Fibroblast of the aortic adventitia (primary cell): ENCODE results near the gene ATAD3B. TPM values are rescaled to one million over a fixed set of nuclear protein-coding genes. Genes with fewer than 3 reads are reported as not detected.
"Not testable (repeated sequence)": the region's sequence is repeated elsewhere in the genome, so short reads cannot be mapped to it uniquely, and the experiment has no call there.

Experiments used
- DNase-seq: peaks from one replicate; pipeline ENCODE4 v3.0.0-alpha.2; 2010; ENCODE audit warnings: low read depth
- H3K4me3 ChIP-seq: 2 replicates; pipeline ENCODE4 v1.5.1; 2011; ENCODE audit warnings: low read depth, mild to moderate bottlenecking, control low read depth, low read length, moderate library complexity
- total RNA-seq: library from RNA; depleted of rRNA; stranded (reverse); fragments of >200 nt; gene quantifications from 2 replicates; pipeline ENCODE4 v1.2.3, GENCODE V29; 2012; ENCODE audit warnings: low replicate concordance
- TF ChIP-seq, protein P1 (sequence below): IDR thresholded peaks from 2 replicates; pipeline ENCODE4 v1.5.1; 2011; ENCODE audit warnings: mild to moderate bottlenecking, low read length, control low read depth, inconsistent platforms; ENCODE audit not compliant: insufficient read depth

Gene ATAD3B
- total RNA-seq, 1 donor: 15.7 TPM

DNA sequence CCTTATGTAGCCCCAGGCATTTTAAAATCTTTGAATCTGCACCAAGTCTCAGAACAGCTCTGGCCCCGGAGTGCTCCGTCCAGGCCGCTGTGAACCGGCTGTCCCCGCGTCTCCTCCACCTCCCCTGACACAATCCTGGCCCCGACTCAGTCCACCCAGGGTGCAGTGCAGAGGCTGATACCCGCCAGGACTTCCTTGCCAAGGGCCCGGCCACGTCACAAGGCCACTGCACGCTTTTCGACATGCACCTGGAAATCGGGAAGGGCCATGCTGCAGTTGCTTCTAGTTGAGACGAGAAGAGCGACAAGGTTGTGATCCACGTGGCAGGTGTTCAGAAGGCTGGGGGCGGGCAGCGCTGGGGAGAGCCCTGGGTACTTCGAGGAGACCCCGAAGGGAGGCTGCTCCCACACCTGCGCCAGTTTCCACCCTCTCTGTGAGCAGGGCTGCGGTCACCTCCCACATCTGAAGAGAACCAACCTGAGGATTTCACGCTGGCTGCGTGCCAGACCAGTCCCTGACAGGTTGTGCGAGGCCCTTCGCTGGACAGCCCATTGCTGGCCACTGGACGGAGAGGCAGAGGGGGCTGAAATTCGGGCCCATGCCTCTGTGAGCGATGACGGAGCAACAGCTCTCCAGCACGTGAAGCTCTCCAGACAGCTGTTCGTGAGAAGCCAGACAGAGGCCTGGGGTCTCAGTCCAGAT, 29.3 kb upstream of the ATAD3B start:
- no peak for DNase-seq
- H3K4me3 ChIP-seq: no peak overlapping the region

DNA sequence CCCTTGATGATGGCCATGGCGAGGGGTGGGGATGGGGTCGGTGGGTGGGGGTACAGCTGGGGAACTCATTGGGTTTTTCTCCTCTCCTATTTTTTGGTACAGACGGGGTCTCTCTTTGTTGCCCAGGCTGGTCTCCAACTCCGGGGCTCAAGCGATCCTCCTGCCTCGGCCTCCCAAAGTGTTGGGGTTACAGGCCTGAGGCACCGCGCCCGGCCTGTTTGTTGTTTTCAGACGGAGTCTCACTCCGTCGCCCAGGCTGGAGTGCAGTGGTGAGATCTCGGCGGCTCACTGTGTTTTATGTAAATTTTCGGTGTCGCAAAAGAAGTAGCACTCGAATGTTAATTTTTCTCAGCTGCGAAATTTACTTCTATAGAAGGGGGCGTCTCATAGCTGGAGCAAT, 24.9 kb upstream of the ATAD3B start:
- H3K4me3 ChIP-seq, DNase-seq: not testable (repeated sequence)

More for the DNA sequence above, 29.3 kb upstream of the ATAD3B start:
- TF ChIP-seq, protein P1, sequence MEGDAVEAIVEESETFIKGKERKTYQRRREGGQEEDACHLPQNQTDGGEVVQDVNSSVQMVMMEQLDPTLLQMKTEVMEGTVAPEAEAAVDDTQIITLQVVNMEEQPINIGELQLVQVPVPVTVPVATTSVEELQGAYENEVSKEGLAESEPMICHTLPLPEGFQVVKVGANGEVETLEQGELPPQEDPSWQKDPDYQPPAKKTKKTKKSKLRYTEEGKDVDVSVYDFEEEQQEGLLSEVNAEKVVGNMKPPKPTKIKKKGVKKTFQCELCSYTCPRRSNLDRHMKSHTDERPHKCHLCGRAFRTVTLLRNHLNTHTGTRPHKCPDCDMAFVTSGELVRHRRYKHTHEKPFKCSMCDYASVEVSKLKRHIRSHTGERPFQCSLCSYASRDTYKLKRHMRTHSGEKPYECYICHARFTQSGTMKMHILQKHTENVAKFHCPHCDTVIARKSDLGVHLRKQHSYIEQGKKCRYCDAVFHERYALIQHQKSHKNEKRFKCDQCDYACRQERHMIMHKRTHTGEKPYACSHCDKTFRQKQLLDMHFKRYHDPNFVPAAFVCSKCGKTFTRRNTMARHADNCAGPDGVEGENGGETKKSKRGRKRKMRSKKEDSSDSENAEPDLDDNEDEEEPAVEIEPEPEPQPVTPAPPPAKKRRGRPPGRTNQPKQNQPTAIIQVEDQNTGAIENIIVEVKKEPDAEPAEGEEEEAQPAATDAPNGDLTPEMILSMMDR: no peak

DNA sequence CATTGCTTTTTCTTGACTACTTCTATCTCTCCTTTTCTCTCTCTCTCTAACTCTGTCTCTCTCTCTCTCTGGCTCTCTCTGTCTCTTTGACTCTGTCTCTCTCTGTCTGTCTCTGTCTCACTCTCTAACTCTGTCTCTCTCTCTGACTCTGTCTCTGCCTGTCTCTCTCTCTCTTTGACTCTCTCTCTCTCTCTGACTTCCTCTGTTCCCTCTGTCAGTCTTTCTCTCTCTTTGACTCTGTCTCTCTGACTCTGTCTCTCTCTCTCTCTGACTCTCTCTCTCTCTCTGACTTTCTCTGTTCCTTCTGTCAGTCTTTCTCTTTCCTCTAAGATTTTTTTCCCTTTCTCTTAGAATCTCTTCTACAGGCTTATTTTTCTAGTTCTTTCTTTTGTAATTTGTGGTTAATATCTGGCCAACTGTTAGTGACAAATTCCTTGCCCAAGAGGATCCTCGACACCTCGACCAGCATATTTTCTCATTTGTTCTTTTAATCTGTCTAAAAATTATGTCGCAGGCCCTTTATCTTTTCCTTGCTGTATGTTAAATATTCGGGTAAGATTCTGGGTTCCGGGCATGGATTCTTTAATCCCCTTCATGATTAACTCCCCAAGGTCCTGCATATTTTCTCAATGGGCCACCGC, 22.3 kb upstream of the ATAD3B start, which contains the start of gene ATAD3C:
Gene ATAD3C, plus strand, starts transcription at position 591 of the 641 bp plus-strand sequence. CDS start 995 bp downstream, outside the sequence.
- DNase-seq: no peak
- TF ChIP-seq, protein P1: no peak
- no peak within 1 kb of the TSS for H3K4me3 ChIP-seq

DNA sequence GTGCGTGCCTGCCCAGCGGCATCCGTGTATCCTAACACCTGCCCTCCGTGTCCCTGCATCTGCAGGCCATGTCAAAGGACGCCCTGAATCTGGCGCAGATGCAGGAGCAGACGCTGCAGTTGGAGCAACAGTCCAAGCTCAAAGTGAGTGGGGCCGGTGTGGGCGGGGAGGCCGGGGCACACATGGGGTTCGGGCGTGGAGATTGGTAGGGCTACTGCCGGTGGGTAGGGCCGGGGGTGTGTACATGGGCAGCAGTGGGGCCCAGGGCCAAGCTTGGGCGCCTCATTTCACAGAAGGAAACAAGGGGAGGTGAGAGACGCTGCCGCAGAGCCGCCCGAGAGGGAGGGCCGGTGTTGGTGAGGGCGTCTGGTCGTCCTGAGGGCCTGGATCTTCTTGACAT, 20.9 kb upstream of the ATAD3B start:
- H3K4me3 ChIP-seq, DNase-seq: not testable (repeated sequence)

DNA sequence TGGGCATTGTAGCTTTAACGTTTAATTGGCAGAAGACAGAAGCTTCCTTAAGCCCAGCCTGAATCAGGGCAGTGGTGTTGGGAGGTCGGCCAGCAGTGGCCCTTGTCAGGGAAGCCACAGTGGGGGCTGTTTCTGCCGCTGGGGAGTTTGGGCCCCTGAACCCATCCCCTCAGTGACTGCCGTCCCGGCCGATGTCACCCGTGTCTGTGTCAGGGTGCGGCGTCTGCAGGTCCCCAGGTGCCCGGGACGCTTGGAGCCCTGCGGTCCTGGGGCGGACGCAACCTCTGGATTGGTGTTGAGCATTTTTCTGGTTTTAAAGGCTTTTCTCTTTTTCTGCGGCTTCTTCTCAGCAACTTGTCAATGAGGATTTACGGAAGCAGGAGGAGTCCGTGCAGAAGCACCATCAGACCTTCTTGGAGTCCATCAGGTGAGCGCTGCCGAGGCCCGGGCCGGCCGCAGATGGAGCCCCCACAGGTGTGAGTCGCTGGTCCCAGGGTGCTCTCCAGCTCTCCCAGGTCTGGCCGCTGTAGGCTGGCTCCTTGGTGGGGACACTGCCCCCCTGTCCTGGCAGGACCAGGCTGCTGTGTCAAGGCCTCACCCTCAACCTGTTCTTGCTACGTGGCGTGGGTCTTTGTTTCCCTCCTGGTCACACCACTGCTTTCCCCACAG, 19.7 kb upstream of the ATAD3B start:
- TF ChIP-seq, protein P1: no peak
- no peak overlapping the region for H3K4me3 ChIP-seq
- DNase-seq: no peak

DNA sequence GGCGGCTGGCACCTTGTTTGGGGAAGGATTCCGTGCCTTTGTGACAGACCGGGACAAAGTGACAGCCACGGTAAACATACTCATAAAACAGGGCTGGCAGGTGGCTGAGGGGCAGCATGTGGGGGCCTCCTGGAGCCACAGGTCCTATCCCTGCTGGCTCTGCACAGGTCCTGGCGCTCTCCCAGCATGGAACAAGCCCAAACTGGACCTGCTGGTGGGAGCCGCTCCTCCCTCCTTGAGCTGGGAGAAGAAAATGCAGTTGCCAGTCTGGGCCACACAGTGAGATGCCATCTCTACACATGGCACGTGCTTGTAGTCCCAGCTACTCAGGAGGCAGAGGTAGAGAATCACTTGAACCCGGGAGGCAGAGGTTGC, 19.2 kb upstream of the ATAD3B start:
- H3K4me3 ChIP-seq, DNase-seq: not testable (repeated sequence)

DNA sequence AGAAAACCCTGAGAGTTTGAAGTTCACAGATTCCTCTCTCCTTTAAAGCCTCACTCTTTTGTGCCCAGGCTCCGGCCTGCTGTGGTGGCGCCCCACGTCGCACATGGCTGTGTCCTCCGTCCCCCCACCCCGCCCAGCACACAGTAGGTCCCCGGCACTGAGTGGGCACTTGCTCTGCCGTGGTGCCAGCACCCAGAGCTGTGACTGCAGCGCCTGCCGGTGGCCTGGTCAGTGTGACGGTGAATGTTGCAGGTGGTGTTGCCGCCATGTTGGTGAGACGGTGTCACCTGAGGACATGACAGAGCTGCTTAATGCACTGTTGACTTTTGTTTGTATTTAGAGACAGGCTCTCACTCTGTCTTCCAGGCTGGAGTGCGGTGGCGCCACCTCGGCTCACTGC, 18.7 kb upstream of the ATAD3B start:
- TF ChIP-seq, protein P1: no peak

DNA sequence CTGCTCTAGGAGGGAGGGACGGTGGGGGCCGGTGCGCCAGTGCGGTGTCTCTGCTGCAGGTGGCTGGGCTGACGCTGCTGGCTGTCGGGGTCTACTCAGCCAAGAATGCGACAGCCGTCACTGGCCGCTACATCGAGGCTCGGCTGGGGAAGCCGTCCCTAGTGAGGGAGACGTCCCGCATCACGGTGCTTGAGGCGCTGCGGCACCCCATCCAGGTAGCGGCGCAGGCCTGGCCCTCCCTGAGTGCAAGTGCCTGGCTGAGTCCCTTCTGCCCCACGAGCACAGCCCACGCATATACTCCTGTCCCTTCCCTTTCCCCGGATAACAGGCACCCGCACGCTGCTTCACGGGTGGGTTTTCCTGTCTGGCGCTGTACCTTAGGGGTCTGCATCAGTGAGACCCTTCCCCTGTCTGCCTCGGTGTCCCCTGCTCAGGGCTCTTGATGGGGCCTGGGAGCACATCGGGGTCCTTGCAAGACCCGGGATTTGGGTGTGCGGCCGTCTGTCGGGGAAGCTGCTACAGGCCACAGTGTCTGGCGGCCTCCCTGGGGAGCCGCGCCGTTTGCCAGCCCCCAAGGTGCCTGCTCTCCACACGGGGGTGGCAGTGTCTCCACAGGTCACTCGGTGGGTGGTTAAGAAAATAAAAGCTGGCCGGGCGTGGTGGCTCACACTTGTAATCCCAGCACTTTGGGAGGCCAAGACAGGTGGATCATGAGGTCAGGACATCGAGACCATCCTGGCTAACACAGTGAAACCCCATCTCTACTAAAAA, 17.1 kb upstream of the ATAD3B start:
- DNase-seq, H3K4me3 ChIP-seq: not testable (repeated sequence)

More for the DNA sequence above, 18.7 kb upstream of the ATAD3B start:
- DNase-seq: no peak
- H3K4me3 ChIP-seq: no peak overlapping the region
